ENCODE results near the gene FADS6. TPM values are rescaled to one million over a fixed set of nuclear protein-coding genes. Genes with fewer than 3 reads are reported as not detected.

FADS6 gene
- total and polyA plus RNA-seq, 2 of the 13 experiments (the other 11 are each of a cell fraction or from before 2014, with no cell fraction given) = 0.11 TPM

DNA sequence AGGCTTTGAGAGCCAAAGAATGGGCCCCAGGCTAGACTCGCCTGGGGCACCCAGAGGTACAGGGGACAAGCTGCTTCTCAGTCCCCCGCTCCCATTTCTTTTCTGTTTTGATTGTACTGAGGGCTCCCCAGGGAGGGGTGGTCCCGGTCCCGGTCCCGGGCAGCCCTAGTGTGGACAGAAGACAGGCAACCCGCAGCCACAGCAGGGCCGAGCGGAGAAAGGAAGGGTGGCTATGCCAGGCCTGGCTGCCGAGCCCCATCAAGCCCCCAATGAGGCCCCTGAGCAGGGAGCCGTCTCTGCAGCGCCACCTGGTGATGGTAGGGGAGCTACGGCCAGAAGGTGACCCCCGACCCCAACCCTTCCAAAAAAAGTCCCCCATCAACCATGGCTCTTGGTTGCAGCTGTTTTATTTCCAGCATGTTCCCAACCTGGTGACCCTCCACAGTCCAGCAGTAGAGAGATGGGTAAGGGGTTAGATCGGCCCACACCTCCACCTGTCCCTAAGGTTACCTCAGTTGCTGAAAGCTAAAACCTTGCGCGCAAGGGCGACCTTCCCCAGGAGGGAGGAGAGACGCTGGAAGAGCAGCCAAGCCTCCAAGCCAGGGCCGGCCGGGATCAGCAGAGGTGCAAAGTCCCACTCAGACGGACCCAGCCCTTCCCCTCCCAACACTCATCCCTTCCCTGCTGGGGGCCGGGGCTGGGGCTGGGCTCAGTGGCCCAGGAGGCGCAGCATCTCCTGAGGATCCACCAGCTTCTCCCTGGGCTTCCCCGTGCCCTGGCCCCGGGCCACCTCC, 31.1 kb downstream of the FADS6 start (continued):
- TF ChIP-seq, protein P1, sequence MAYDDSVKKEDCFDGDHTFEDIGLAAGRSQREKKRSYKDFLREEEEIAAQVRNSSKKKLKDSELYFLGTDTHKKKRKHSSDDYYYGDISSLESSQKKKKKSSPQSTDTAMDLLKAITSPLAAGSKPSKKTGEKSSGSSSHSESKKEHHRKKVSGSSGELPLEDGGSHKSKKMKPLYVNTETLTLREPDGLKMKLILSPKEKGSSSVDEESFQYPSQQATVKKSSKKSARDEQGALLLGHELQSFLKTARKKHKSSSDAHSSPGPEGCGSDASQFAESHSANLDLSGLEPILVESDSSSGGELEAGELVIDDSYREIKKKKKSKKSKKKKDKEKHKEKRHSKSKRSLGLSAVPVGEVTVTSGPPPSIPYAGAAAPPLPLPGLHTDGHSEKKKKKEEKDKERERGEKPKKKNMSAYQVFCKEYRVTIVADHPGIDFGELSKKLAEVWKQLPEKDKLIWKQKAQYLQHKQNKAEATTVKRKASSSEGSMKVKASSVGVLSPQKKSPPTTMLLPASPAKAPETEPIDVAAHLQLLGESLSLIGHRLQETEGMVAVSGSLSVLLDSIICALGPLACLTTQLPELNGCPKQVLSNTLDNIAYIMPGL (CRISPR knock-in tag; IDR thresholded peaks at IDR 0.05; ENCODE audit: borderline replicate concordance in 1 of 2, low read depth in 1 of 2) = 0 out of 4 replicates have a peak, but pooled peaks have one; percentile 16 to 54
- TF ChIP-seq MEIS2 (CRISPR knock-in tag; IDR thresholded peaks at IDR 0.05) (0 out of 2 replicates have a peak, but pooled peaks have one; percentile 11), RXRA (CRISPR knock-in tag; IDR thresholded peaks at IDR 0.05) (no peak), YY1 (IDR thresholded peaks at IDR 0.05; ENCODE audit: insufficient read depth, insufficient replicate concordance, low read depth, low read length) (no peak), CEBPG (CRISPR knock-in tag; IDR thresholded peaks at IDR 0.05) (no peak), MXI1 (IDR thresholded peaks at IDR 0.05; ENCODE audit: borderline replicate concordance, low read depth, low read length) (no peak), ZNF234 (CRISPR knock-in tag; conservative IDR thresholded peaks at IDR 0.05) (no peak), MED13 (CRISPR knock-in tag; IDR thresholded peaks at IDR 0.05) (no peak), KLF6 (CRISPR knock-in tag; IDR thresholded peaks at IDR 0.05) (no peak), NCOA1 (CRISPR knock-in tag; IDR thresholded peaks at IDR 0.05) (no peak), ZNF564 (CRISPR knock-in tag; IDR thresholded peaks at IDR 0.05) (no peak), MAFF (IDR thresholded peaks at IDR 0.05; ENCODE audit: low read depth, low read length) (no peak), ZNF382 (CRISPR knock-in tag; IDR thresholded peaks at IDR 0.05; ENCODE audit: borderline replicate concordance) (no peak), BHLHE40 (IDR thresholded peaks at IDR 0.05; ENCODE audit: low read length) (no peak), SUZ12 (IDR thresholded peaks at IDR 0.05; ENCODE audit: low read depth, low read length) (0 out of 2 replicates have a peak, but pooled peaks have one; percentile 3), ZNF777 (CRISPR knock-in tag; IDR thresholded peaks at IDR 0.05) (peak; percentile 53; the same call in 1 of the 2 replicates), MIER2 (CRISPR knock-in tag; IDR thresholded peaks at IDR 0.05) (no peak), ZNF367 (CRISPR knock-in tag; IDR thresholded peaks at IDR 0.05; ENCODE audit: borderline replicate concordance) (no peak), ZNF660 (CRISPR knock-in tag; IDR thresholded peaks at IDR 0.05; ENCODE audit: borderline replicate concordance, low read depth) (no peak)
- TF ChIP-seq, protein P2, sequence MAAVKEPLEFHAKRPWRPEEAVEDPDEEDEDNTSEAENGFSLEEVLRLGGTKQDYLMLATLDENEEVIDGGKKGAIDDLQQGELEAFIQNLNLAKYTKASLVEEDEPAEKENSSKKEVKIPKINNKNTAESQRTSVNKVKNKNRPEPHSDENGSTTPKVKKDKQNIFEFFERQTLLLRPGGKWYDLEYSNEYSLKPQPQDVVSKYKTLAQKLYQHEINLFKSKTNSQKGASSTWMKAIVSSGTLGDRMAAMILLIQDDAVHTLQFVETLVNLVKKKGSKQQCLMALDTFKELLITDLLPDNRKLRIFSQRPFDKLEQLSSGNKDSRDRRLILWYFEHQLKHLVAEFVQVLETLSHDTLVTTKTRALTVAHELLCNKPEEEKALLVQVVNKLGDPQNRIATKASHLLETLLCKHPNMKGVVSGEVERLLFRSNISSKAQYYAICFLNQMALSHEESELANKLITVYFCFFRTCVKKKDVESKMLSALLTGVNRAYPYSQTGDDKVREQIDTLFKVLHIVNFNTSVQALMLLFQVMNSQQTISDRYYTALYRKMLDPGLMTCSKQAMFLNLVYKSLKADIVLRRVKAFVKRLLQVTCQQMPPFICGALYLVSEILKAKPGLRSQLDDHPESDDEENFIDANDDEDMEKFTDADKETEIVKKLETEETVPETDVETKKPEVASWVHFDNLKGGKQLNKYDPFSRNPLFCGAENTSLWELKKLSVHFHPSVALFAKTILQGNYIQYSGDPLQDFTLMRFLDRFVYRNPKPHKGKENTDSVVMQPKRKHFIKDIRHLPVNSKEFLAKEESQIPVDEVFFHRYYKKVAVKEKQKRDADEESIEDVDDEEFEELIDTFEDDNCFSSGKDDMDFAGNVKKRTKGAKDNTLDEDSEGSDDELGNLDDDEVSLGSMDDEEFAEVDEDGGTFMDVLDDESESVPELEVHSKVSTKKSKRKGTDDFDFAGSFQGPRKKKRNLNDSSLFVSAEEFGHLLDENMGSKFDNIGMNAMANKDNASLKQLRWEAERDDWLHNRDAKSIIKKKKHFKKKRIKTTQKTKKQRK (IDR thresholded peaks at IDR 0.05; ENCODE audit: low read length) = no peak
- TF ChIP-seq, protein P3, sequence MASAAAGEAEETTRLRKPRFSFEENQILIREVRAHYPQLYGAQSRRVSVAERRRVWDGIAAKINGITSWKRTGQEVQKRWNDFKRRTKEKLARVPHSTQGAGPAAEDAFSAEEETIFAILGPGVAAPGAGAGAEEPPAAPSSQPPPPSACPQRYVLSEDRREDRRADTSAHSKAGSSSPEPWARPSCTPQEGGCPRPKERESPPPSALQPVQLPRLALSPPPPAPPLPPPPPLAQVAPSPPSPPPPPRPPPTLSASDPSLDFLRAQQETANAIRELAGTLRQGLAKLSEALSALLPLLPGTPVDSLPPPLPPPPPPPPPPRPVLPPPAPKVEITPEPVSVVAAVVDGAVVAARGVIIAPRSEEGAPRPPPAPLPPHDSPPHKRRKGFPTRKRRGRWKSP (CRISPR knock-in tag; IDR thresholded peaks at IDR 0.05) = no peak
- TF ChIP-seq, protein P4, sequence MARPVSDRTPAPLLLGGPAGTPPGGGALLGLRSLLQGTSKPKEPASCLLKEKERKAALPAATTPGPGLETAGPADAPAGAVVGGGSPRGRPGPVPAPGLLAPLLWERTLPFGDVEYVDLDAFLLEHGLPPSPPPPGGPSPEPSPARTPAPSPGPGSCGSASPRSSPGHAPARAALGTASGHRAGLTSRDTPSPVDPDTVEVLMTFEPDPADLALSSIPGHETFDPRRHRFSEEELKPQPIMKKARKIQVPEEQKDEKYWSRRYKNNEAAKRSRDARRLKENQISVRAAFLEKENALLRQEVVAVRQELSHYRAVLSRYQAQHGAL (CRISPR knock-in tag; IDR thresholded peaks at IDR 0.05; ENCODE audit: not compliant biosample characterization) = no peak
- TF ChIP-seq, protein P5, sequence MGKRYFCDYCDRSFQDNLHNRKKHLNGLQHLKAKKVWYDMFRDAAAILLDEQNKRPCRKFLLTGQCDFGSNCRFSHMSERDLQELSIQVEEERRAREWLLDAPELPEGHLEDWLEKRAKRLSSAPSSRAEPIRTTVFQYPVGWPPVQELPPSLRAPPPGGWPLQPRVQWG (CRISPR knock-in tag; IDR thresholded peaks at IDR 0.05; ENCODE audit: borderline replicate concordance, low read depth) = no peak
